GM20431 (cell line): ENCODE measurements around the gene TBCD.

ENCODE experiments used
- in situ Hi-C: fragments of 300-500 bp; cut with MseI, MboI; formaldehyde crosslinking; loops from one replicate; pipeline ENCODE4 v1.15.0; 2020; ENCODE audit warnings: low sequenced_read_pairs; ENCODE audit not compliant: unreplicated experiment

TBCD gene

DNA sequence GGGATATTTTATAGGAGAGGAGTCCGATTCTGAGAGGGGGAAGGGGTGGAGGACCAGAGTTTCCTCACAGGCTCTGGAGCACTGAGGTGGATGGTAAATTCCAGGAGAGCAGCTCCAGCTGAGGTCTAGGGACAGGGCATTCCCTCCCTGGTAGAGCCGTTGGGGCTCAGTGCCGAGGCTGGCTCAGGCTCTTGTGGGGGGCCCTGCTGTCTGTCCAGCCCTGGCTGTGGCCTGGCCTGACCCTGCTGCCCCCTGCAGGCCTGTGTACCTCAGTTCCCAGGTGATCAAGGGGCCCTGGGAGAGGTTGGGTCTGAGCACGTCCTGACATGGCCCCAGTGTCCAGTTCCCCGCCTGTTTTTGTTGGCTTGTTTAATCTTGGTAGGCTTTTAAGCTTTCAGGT, 71.1 kb downstream of the TBCD start:
- in situ Hi-C loops, result no loop called here

DNA sequence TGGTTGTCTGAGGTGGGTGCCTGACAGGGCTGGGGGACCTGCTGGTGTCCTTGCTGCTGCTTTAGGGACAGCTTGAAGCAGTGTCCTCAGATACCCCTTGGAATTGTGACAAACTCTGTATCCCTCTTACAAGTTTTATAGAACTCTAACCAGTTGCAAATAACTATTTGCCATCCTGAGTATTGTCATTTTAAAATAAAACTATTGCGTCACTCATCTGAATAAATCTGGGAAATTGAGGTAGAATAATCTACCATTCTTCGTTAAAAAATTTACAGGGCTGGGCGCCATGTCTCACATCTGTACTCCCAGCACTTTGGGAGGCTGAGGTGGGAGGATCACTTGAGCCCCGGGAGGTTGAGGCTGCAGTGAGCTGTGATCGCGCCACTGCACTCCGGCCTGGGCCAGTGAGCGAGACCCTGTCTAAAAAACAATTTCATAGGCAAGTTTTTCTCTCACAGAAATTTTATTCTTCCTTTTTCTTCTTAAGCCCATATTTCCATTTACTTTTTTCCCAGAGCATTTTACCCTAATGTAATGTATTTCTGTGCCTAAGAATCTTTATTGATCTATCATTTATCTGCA, 73.8 kb downstream of the TBCD start:
- in situ Hi-C loops, result no loop called here

DNA sequence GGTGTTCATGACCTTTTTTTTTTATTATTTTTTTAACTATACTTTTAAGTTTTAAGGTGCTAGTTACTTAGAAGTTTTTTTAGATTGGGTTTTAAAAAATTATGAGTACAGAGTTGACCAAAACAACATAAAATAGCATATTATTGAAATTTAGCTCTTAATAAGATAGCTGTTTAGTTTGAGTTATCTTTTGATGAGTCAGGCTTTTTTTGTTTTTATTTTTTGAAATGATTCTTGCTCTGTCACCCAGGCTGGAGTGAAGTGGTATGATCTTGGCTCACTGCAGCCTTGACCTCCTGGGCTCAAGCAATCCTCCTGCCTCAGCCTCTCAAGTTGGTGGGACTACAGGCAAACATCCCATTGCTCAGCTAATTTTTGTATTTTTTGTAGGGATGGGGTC, 74.3 kb downstream of the TBCD start:
- in situ Hi-C loops, result no loop called here

DNA sequence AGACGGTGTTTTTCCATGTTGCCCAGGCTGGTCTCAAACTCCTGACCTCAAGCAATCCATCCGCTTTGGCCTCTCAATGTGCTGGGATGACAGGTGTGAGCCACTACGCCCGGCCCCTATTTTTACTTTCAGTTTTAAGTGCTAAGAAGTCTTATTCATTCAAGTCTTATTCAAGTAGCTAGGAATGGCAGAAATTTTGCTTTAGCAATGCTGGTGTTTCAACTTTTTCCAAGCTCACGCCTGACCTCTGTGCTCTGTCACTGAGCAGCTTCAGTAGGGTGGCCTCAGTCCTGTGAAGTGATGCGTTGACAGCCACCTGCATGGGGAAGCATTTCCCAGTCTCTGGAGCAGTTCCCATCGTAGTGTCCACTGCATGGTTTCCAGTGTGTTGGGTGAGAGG, 75.1 kb downstream of the TBCD start:
- in situ Hi-C loops, result no loop called here

DNA sequence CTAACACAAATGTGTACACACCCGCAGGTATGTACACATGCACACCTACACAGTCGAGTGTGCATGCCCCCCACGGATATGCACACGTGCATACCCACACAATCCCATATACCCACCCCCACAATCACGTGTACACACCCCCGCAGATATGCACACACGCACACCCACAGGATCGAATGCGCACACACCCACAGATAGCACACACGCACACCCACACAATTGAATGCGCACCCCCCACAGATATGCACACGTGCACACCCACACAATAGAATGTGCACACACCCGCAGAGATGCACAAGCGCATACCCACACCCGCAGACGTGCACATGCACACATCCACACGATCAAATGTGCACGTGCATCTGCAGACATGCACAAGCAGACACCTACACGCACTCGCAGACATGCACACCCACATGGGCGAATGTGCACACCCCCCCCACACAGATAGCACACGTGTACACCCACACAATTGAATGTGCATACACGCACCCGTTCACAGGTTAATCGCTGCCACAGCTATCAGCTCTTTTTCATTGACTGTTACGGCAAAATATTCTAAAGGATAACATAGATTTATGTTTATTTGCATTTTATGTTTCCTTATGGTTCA, 77.1 kb downstream of the TBCD start:
- in situ Hi-C loops, result no loop called here

DNA sequence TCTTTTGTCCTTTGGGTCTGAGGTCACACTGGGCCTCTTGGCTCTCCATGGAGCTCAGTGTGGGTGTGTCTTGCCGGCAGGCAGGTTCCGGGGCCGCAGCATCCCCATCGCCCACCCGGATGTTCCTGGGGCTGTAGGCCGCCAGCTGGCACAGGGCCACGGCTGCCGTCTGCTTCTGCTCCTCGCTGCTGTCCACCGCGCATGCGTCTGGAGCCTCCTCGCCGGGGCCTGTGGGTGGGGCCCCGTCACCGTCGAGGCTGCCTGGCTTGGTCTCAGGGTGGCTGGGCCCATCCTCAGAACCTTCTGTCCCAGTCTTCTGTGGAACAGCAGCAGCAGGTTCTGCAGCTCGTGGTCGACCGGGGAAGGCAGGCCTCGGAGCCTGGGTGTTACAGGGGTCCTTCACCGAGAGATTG, 78.4 kb downstream of the TBCD start:
- in situ Hi-C loops, result no loop called here

DNA sequence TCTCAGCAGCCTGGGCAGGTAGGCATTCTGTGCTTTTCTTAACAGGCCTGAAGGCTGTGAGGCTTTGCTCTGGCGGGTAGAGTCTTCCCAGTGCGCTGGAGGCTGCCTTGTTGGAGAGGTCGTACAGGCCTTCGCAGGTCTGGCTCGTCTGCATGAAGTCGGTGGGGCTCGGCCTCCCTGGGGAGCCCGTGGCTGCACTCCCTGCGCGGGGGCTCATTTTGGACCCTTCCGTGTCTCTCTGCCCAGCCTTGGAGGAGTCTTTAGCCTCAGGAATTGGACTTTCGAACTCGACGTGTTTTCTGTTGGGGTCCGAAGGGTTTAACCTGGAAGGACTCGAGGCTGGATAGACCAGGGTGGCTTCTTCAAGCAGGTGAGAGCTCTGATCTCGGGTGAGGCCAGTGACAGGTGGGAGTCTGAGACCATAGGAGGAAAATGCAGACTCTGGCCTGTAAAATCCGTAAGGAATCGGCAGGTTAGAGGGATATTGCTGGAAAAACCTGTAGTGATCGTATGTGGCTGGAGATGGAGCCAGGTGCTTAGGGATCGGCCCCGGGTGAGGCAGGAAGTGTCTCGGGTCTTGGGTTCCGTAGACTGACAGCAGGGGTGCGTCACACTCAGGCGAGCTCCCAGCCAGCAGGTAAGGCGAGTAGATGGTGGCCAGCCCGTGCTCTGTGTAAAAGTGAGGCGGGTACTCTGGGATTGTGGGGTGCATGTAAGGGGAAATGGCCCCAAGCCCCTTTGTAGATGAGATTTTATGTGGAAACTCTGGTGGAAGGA, 79.4 kb downstream of the TBCD start:
- in situ Hi-C loops, result no loop called here

DNA sequence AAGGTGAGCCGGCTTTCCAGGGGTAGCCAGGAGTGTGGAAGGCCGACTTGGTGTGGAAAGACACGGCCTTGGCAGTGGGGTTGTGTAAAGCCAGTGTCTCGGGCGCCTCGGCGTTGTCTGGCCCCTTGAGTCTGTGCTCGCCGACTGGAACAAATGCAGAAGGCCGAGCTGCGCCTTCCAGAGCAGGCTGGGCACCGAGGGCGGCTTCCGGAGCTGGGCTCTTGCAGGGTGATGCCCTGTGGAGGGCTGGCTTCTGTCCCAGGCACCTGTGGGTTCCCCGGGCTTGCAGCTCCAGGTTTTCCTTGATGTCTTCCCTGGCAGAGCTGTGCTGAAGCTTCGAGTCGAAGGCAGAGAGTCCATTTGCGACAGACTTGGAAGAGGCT, 79.9 kb downstream of the TBCD start:
- in situ Hi-C loops, result no loop called here

DNA sequence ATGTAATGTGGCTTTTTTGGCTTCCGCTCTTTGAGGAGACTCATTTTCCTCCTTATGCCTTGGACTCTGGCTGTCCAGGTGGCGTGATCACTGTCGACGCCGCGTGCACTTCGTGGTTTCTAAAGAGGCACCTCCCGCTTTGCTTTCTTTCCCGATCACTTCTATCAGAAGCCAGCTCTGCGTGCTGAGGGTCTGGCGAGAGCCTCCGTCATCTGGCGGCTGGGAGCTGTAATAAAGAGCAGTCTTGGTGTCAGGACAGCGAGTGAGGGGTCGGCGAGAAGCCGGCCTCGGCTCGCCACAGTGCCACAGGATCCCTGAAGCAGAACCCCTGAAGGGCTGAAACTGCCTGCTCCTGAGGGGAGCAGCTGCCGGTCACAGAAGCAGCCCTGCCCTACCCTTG, 80.5 kb downstream of the TBCD start:
- in situ Hi-C loops, result no loop called here

DNA sequence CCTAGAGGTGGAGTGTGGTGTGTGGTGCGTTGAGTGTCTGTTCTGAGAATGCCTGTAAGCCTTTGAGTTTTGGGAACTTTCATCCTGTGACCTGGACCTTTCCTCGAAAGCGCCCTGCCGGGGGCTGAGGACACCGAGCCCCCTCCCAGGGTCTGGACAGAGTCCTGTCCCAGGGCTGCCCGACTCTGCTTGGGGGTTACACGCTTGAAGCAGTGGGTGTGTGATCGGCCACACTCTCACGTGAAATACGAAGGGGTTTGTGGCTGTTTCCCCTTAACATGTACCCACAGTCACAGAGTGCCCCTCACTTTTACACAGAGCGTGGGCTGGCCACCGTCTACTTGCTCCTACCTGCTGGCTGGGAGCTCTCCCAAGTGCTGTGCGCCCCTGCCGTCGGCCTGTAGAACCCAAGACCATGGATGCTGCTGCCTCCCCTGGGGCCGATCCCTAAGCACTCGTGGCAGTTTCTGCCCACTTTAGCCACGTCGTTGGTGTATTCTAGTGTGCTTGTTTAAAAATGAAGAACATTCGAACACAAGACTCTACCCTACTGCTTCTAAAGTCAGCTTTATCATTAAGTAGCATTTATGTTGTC, 81.1 kb downstream of the TBCD start:
- in situ Hi-C loops, result no loop called here

DNA sequence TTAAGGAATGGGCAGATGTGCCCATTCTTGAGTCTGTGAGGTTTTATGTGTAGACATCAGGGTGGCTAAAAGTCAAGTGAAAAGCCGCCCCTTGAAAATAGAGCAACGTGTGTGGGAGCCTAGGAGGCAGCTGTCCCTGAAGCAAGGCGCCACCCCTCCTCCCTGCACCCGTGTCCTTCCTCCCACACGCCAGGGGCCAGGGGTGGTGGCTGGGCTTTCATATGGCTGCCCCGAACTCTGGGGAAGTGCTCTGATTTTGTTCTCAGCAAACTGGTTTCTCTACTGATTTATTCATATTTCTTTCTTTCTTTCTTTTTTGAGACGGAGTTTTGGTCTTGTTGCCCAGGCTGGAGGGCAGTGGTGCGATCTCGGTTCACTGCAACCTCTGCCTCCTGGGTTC, 83.3 kb downstream of the TBCD start:
- in situ Hi-C loops, result no loop called here

DNA sequence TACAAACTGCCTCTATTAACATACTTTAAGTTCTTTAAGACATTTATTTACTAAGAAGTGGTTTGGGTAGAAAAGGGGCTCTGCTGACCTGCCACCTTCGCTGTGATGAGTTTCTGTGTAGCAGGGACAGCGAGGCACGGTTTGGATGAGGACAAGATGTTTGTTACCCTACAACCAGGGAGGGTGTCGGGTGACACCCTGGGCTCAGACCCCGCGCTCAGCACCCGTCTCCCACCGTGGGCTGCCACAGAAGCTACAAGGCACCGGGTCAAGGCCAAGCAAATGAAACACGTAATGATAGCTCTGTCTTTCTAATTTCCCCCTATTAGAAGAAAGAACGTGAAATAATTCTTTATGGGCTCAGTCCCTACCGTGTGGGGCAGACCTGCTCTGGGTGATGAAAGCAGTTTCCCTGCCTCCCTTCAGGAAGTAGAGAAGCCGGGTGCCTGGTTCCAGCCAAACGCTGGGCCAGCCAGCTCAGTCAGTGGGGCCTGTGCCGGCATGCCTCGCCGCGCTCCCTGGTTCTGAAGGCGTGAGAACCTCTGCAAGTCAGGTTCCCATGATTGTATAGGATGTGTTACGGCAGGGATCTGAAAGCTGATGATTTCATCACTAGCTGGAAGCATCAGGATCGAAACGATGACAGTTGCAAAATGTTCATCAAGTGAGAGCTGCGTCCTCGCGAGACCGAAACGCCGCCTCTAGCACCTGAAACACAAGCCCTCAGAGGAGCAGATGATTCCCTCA, 84.1 kb downstream of the TBCD start:
- in situ Hi-C loops, result no loop called here

DNA sequence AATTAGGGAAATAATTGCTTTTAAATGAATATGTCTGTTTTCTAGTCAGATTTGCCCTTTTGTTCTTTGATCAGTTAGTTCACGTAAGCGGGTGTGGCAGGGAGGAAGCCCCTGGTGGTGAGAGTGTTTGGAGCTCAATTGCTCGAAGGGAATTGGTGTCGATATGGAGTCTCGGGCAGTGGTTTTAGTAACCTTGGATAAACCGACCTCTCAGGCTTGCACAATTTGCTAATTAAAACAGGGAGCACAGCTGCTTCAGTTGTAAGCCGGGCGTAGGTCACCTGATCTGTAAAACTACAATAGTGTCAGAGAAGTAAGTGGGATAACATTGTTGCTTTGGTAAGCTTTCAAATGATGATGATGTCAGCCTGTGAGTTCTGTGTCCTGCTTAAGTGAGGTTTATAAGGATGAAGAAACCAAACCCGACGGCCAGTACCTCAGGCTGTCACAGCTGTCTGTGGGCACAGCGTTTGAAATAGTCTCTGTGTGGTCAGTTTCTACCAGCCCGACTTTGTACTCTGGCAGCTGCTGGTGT, 85.0 kb downstream of the TBCD start:
- in situ Hi-C loops, result no loop called here

DNA sequence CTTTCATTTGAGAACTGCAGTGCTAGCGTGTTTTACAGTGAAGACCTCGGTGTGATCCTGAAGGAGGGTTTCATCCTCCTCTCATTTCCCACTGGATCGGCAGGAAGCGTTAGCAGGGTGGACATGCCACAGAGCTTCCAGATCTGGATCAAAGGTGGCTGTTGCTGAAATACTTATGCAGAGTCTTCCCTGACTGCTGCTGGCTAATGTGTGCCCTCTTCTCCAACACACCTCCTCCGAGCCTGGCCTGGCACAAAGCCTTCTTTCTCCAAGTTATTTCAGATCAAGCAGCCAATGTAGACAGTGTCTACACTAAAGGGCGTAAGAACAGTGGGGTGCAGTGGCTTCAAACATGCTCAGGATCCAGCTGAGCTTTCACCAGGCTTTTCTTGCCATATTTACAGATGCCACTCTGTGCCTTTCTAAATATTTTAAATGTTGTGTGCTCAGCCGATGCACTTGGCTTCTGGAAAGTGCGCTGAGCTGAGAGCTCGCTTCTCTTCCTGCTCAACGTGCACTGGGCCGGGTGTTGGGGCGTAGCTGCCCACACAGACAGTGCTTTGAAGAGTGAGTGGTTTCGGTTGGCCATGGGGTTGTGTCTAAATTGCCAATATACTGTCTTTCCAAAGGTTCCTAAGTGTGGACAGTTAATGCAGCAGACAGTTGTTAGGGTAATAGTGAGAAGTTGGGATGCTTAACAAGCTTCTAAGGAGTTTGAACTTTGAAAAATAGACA, 85.9 kb downstream of the TBCD start:
- in situ Hi-C loops, result no loop called here

DNA sequence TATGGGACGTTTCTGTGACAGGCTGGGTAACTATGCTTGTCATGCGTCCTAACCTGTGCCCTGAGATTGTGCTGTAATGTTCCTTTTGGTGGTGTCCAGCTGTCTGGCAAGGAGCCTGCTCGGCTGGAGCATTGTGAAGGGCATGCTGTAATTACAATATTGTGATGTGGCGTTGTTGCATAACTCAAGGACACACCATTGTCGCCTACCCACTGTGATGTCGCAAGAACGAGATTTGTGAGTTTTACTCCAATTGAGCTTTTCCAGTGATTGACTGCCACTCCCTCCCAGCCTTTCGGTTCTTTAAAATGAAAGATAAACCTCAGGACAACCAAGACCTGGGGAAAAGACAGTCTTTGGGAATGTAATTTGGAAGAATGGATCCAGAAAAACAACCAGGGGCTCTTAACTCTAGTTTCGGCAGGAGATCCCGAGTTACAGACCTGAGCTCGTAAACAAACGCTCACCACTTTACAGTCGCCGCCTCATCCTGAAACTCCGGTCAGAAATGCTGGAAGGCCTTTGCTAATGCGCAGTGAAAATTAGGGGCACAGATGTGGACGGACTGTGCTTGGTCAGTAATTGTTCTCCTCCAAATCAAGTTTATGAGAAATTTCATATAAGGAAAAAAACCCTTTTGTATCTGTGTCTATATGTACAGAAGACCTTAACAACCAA, 86.7 kb downstream of the TBCD start:
- in situ Hi-C loops, result no loop called here

DNA sequence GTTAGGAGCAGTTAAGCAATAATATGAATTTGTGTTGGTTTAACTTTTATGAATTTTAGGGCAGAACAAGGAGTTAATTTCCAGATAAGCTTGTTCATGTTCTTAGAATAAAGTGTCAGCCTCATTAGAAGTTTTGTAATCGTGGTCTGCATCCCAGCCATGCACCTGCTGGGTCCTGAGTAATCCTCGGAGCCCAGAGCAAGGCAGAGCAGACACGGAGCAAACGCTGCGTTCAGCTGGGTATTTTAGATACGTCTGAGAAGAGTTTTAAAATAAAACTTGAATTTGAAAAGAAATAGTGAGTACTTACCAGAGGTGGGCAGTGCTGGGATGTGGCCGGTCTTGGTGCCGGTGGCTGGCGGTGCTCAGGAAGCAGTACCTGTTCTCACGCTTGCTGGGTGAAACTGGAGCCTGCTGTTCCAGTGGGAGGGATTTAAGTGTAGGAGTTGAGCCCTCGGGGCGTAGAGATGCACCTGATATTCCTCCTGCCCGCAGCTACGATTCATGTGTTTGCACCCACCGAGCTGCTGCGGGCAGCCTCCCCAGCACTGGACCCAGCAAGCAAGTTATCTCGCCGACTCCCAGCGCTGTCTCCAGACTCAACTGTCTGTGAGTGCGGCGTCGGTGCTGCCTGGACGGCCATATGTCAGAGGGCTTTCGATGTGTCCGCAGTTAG, 87.9 kb downstream of the TBCD start, which contains the start of gene ZNF750:
Gene ZNF750, minus strand, starts transcription at position 406 of the 676 bp plus-strand sequence. CDS start 7,568 bp downstream, outside the sequence.
- in situ Hi-C loops, result no loop called here

DNA sequence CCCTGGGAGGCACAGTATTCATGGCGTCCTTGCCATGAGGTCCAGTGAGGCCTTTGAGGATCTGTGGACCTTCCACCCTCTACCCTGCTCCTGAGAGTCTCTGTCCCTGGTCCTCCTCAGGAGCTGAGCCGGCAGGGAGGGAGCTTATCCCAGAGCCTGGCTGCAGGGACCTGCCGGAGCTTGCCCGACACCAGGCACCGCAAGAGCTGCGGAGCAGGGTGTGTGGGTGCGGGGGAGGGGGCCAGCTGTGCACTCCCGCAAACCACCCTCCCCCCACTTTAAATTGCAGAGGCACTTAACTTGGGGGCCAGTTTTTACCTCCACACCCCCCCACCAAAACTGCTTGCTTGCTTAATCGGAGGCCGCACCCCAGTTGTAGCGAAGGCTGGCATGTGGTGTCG, 88.6 kb downstream of the TBCD start:
- in situ Hi-C loops, result no loop called here

DNA sequence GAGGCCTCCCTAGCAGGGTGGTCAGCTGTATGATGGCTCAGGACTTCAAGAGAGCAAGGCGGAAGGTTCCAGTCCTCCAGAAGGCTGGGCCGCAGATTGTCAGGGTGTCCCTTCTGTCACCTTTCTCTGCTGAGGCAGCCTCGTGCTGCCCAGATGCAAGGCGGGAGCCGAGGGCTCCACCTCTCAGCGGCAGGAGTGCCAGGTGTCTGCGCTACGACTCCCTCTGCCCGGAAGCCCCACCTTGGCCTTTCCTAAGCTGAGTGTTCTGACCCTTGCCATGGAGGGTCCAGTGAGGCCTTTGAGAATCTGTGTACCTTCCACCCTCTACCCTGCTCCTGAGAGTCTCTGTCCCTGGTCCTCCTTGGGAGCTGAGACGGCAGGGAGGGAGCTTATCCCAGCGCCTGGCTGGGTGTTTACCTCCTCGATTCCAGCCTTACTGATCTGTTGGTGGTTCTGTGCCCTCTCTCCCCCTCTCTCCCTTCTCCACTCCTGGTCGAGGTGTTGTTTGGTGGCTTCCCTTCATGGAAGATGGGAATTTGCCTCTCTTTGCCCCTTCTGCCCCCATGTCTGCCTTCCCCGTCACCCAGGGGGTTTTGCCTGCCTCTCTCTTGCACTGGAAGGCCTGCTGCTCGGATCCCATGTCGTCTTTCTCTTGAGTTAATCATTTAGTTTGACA, 90.2 kb downstream of the TBCD start:
- in situ Hi-C loops, result no loop called here
